Neural progenitor cell (in vitro differentiated cells): Measurements from ENCODE around the gene SOBP. TPM values are rescaled to one million over a fixed set of nuclear protein-coding genes. Genes with fewer than 3 reads are reported as not detected.

Experiments
- DNase-seq: peaks from one replicate; pipeline ENCODE4 v3.0.0-alpha.2; 2016; ENCODE audit warnings: low spot score
- H2AFZ ChIP-seq: fragments of 200-600 bp; sonication (generic); replicated peaks from 2 replicates; pipeline ENCODE4 v1.6.1; 2016; ENCODE audit warnings: antibody characterized with exemption
- H3F3A ChIP-seq: fragments of 200-600 bp; sonication (generic); 2 replicates; pipeline ENCODE4 v1.6.1; 2016; ENCODE audit warnings: antibody characterized with exemption, low read depth
- H3K27ac ChIP-seq: fragments of 200-600 bp; sonication (generic); 2 replicates; pipeline ENCODE4 v1.5.1; 2016; ENCODE audit warnings: mild to moderate bottlenecking
- H3K27me3 ChIP-seq: fragments of 200-600 bp; sonication (generic); 2 replicates; pipeline ENCODE4 v1.6.1; 2016; ENCODE audit warnings: mild to moderate bottlenecking, moderate library complexity
- H3K36me3 ChIP-seq: fragments of 200-600 bp; sonication (generic); 2 replicates; pipeline ENCODE4 v1.5.1; 2016
- H3K4me1 ChIP-seq: fragments of 200-600 bp; sonication (generic); 2 replicates; pipeline ENCODE4 v1.6.1; 2016; ENCODE audit warnings: mixed run types
- H3K4me2 ChIP-seq: fragments of 200-600 bp; sonication (generic); 2 replicates; pipeline ENCODE4 v1.6.1; 2016
- H3K4me3 ChIP-seq: fragments of 200-600 bp; sonication (generic); 2 replicates; pipeline ENCODE4 v1.5.1; 2016
- H3K79me2 ChIP-seq: fragments of 200-600 bp; sonication (generic); 2 replicates; pipeline ENCODE4 v1.6.1; 2016; ENCODE audit warnings: low read depth
- H3K9ac ChIP-seq: fragments of 200-600 bp; sonication (generic); 2 replicates; pipeline ENCODE4 v1.6.1; 2016
- H3K9me3 ChIP-seq: fragments of 200-600 bp; sonication (generic); 2 replicates; pipeline ENCODE4 v1.5.1; 2016; ENCODE audit warnings: low read depth
- H4K20me1 ChIP-seq: fragments of 200-600 bp; sonication (generic); 2 replicates; pipeline ENCODE4 v1.6.1; 2016; ENCODE audit warnings: low read depth
- H3K27ac Mint-ChIP-seq: 3 replicates; pipeline ENCODE4 v1.8.0; 2021; ENCODE audit warnings: mixed read lengths
- H3K27me3 Mint-ChIP-seq: 2 replicates; pipeline ENCODE4 v1.8.0; 2022; ENCODE audit warnings: low read depth, mild to moderate bottlenecking, inconsistent platforms, moderate library complexity, mixed read lengths; ENCODE audit not compliant: insufficient read depth
- H3K36me3 Mint-ChIP-seq: 3 replicates; pipeline ENCODE4 v1.8.0; 2021; ENCODE audit warnings: mixed read lengths
- H3K4me1 Mint-ChIP-seq: 3 replicates; pipeline ENCODE4 v1.8.0; 2021; ENCODE audit warnings: mixed read lengths
- H3K4me3 Mint-ChIP-seq: 3 replicates; pipeline ENCODE4 v1.8.0; 2021; ENCODE audit warnings: mild to moderate bottlenecking, moderate library complexity, mixed read lengths
- H3K9me3 Mint-ChIP-seq: 3 replicates; pipeline ENCODE4 v1.8.0; 2020; ENCODE audit warnings: mixed read lengths
- CTCF ChIP-seq: fragments of 200-600 bp; sonication (generic); IDR thresholded peaks from 2 replicates; pipeline ENCODE4 v1.5.1; 2017; ENCODE audit warnings: antibody characterized with exemption, mild to moderate bottlenecking
- EZH2 ChIP-seq: fragments of 200-600 bp; sonication (generic); IDR thresholded peaks from 2 replicates; pipeline ENCODE4 v1.6.1; 2017; ENCODE audit warnings: antibody characterized with exemption, mild to moderate bottlenecking, moderate library complexity
- EZH2phosphoT487 ChIP-seq: fragments of 200-600 bp; sonication (generic); IDR thresholded peaks from 2 replicates; pipeline ENCODE4 v1.6.1; 2017; ENCODE audit warnings: antibody characterized with exemption
- total RNA-seq: library from RNA; depleted of rRNA; stranded (reverse); fragments of >200 nt; gene quantifications from 2 replicates; pipeline ENCODE4 v1.2.3, GENCODE V29; 2015; ENCODE audit warnings: low replicate concordance

The SOBP gene
- total RNA-seq, 1 donor from 2014 or later: 12.6 TPM

- no peaks in the 10 kb centered on the region for H4K20me1 ChIP-seq
- H3K4me3 Mint-ChIP-seq: no peak overlapping the region
- no peaks in the 10 kb centered on the region for H3K4me1 ChIP-seq
- no peak overlapping the region for H3K27ac Mint-ChIP-seq
- no peaks in the 10 kb centered on the region for H3K36me3 ChIP-seq
- no peak overlapping the region for H3K27ac ChIP-seq
- no peaks in the 10 kb centered on the region for H3K27me3 Mint-ChIP-seq
- H3K27me3 ChIP-seq: no peaks in the 10 kb centered on the region
- no peak overlapping the region for H3K9ac ChIP-seq
- no peak overlapping the region for H2AFZ ChIP-seq
- TF ChIP-seq EZH2 (no peak), EZH2phosphoT487 (no peak), CTCF (no peak)
- H3F3A ChIP-seq: no peaks in the 10 kb centered on the region
- peaks cover 12% of the 10 kb centered on the region for H3K36me3 Mint-ChIP-seq
- no peak for DNase-seq
- H3K9me3 ChIP-seq: peaks cover 10% of the 10 kb centered on the region
- H3K9me3 Mint-ChIP-seq: peaks cover 22% of the 10 kb centered on the region
- peaks cover 10% of the 10 kb centered on the region for H3K79me2 ChIP-seq
- H3K4me1 Mint-ChIP-seq: no peaks in the 10 kb centered on the region
- H3K4me2 ChIP-seq: no peak overlapping the region
- no peak overlapping the region for H3K4me3 ChIP-seq
Measured at GRCh38 chr6:107442938-107443607, 46.8 kb upstream of the SOBP start.

- no peaks in the 10 kb centered on the region for H3K27me3 Mint-ChIP-seq
- H3K36me3 ChIP-seq: no peaks in the 10 kb centered on the region
- peaks cover 16% of the 10 kb centered on the region for H3K36me3 Mint-ChIP-seq
- H3K27ac ChIP-seq: no peak overlapping the region
- H3K4me3 ChIP-seq: no peak overlapping the region
- peaks cover 29% of the 10 kb centered on the region for H3K9me3 Mint-ChIP-seq
- TF ChIP-seq CTCF: no peak
- no peak for TF ChIP-seq EZH2phosphoT487
- no peak for TF ChIP-seq EZH2
- no peaks in the 10 kb centered on the region for H3K4me1 ChIP-seq
- H3K9me3 ChIP-seq: peaks cover 14% of the 10 kb centered on the region
- no peak for DNase-seq
- H2AFZ ChIP-seq: no peak overlapping the region
- H3K27ac Mint-ChIP-seq: no peak overlapping the region
- H3K4me1 Mint-ChIP-seq: no peaks in the 10 kb centered on the region
- no peaks in the 10 kb centered on the region for H3K27me3 ChIP-seq
- H4K20me1 ChIP-seq: no peaks in the 10 kb centered on the region
- H3F3A ChIP-seq: no peaks in the 10 kb centered on the region
- H3K4me3 Mint-ChIP-seq: no peak overlapping the region
- peaks cover 16% of the 10 kb centered on the region for H3K79me2 ChIP-seq
- H3K9ac ChIP-seq: no peak overlapping the region
- no peak overlapping the region for H3K4me2 ChIP-seq
Measured at GRCh38 chr6:107443608-107444267, 46.2 kb upstream of the SOBP start.

- H3K36me3 Mint-ChIP-seq: peaks cover 19% of the 10 kb centered on the region
- Histone ChIP-seq H3K4me2 (no peak overlapping the region), H3K9ac (no peak overlapping the region), H4K20me1 (no peaks in the 10 kb centered on the region), H3K4me1 (no peaks in the 10 kb centered on the region), H2AFZ (no peak overlapping the region), H3K79me2 (peaks cover 17% of the 10 kb centered on the region), H3K4me3 (no peak overlapping the region), H3K9me3 (peaks cover 16% of the 10 kb centered on the region), H3K36me3 (no peaks in the 10 kb centered on the region), H3K27me3 (no peaks in the 10 kb centered on the region), H3F3A (no peaks in the 10 kb centered on the region), H3K27ac (no peak overlapping the region)
- H3K27me3 Mint-ChIP-seq: no peaks in the 10 kb centered on the region
- no peak for DNase-seq
- H3K27ac Mint-ChIP-seq: no peak overlapping the region
- H3K9me3 Mint-ChIP-seq: peaks cover 34% of the 10 kb centered on the region
- no peaks in the 10 kb centered on the region for H3K4me1 Mint-ChIP-seq
- H3K4me3 Mint-ChIP-seq: no peak overlapping the region
- TF ChIP-seq EZH2: no peak
- no peak for TF ChIP-seq CTCF
- no peak for TF ChIP-seq EZH2phosphoT487
Measured at GRCh38 chr6:107444277-107444676, 45.6 kb upstream of the SOBP start.
